H1 (cell line): ENCODE measurements around the gene NFYA. TPM values are rescaled to one million over a fixed set of nuclear protein-coding genes. Genes with fewer than 3 reads are reported as not detected.

ENCODE experiments used
- CTCF ChIA-PET: fragments of 300-600 bp; sonication (Branson Sonifier 250); formaldehyde crosslinking; loops from one replicate; lab custom pipeline; 2021; ENCODE audit not compliant: partially characterized antibody; lab: Charles Lee
- POLR2A ChIA-PET: fragments of 300-600 bp; sonication (Branson Sonifier 250); formaldehyde crosslinking; loops from one replicate; lab custom pipeline; 2021; ENCODE audit warnings: inconsistent platforms; ENCODE audit not compliant: partially characterized antibody; lab: Charles Lee
- DNase-seq, 2 experiments: peaks; one replicate each; pipeline versions ENCODE4 v3.0.0 to v3.0.0-alpha.2; 2010 to 2022; ENCODE audit warnings: low spot score in 2 of 2, low read depth in 1 of 2, mixed read lengths in 1 of 2
- FAIRE-seq: peaks from 2 replicates; lab custom pipeline; 2011; peaks lifted over from hg19 to GRCh38; lab: Jason Lieb, UNC
- H2AFZ ChIP-seq: 2 replicates; pipeline ENCODE4 v1.8.1; 2012; ENCODE audit warnings: low read length, inconsistent platforms
- H2AK5ac ChIP-seq: 2 replicates; pipeline ENCODE4 v1.6.1; 2013; ENCODE audit warnings: low read depth, low read length
- H2BK120ac ChIP-seq: replicated peaks from 2 replicates; pipeline ENCODE3; 2013; ENCODE audit warnings: low read depth, low read length, inconsistent platforms
- H2BK12ac ChIP-seq: 2 replicates; pipeline ENCODE4 v1.6.1; 2013; ENCODE audit warnings: low read depth, low read length
- H2BK15ac ChIP-seq: 2 replicates; pipeline ENCODE4 v1.6.1; 2013; ENCODE audit warnings: low read length
- H2BK20ac ChIP-seq: 2 replicates; pipeline ENCODE4 v1.6.1; 2013; ENCODE audit warnings: low read length
- H2BK5ac ChIP-seq: 2 replicates; pipeline ENCODE4 v1.6.1; 2013; ENCODE audit warnings: low read depth, low read length
- H3K14ac ChIP-seq: 2 replicates; pipeline ENCODE4 v1.6.1; 2013; ENCODE audit warnings: inconsistent platforms; ENCODE audit not compliant: insufficient read length
- H3K18ac ChIP-seq: 2 replicates; pipeline ENCODE4 v1.6.1; 2013; ENCODE audit warnings: low read length; ENCODE audit errors: extremely low read depth
- H3K23ac ChIP-seq: 2 replicates; pipeline ENCODE4 v1.6.1; 2013; ENCODE audit warnings: inconsistent platforms; ENCODE audit not compliant: insufficient read length
- H3K23me2 ChIP-seq: 2 replicates; pipeline ENCODE4 v1.6.1; 2013; ENCODE audit warnings: low read depth, low read length
- H3K27ac ChIP-seq: 2 replicates; pipeline ENCODE4 v1.6.1; 2011; ENCODE audit warnings: low read depth, low read length, inconsistent platforms
- H3K27me3 ChIP-seq, 4 experiments: replicated peaks in 1 of 4; 1 replicate in 1 of 4; 2 replicates in 3 of 4; pipeline versions ENCODE4 v1.6.1 to v1.8.1; 2011 to 2013; ENCODE audit warnings: low read length in 3 of 4, mild to moderate bottlenecking in 3 of 4, inconsistent platforms in 2 of 4, mixed read lengths in 2 of 4, moderate library complexity in 1 of 4; ENCODE audit not compliant: control insufficient read depth in 3 of 4, insufficient read depth in 3 of 4; ENCODE audit errors: extremely low read depth in 1 of 4
- H3K36me3 ChIP-seq, 4 experiments: 2 replicates each; pipeline versions ENCODE4 v1.6.1 to v1.8.1; 2011 to 2013; ENCODE audit warnings: mild to moderate bottlenecking in 4 of 4, low read length in 3 of 4, moderate library complexity in 2 of 4, control low read depth in 1 of 4, inconsistent platforms in 1 of 4; ENCODE audit not compliant: insufficient read depth in 4 of 4, control insufficient read depth in 2 of 4
- H3K4ac ChIP-seq: replicated peaks from 2 replicates; pipeline ENCODE3; 2013; ENCODE audit warnings: low read length, low read depth, mixed read lengths, inconsistent platforms; ENCODE audit not compliant: insufficient read length
- H3K4me1 ChIP-seq, 4 experiments: replicated peaks in 1 of 4; 1 replicate in 1 of 4; 2 replicates in 3 of 4; pipeline versions ENCODE4 v1.6.1 to v1.8.1; 2011 to 2013; ENCODE audit warnings: low read length in 3 of 4, inconsistent platforms in 2 of 4, mixed read lengths in 1 of 4; ENCODE audit not compliant: insufficient read depth in 4 of 4, control insufficient read depth in 3 of 4
- H3K4me2 ChIP-seq, 2 experiments: 2 replicates each; pipeline versions ENCODE4 v1.6.1 to v1.8.1; 2011 to 2013; ENCODE audit warnings: low read depth in 2 of 2, low read length in 2 of 2, control low read depth in 1 of 2, inconsistent platforms in 1 of 2, mild to moderate bottlenecking in 1 of 2; ENCODE audit not compliant: insufficient read depth in 1 of 2
- H3K4me3 ChIP-seq, 4 experiments: fragments of 200-600, 300-600 bp in 1 of 4; sonication (generic), shearing (Covaris generic), sonication (Bioruptor Twin) in 1 of 4; 2 replicates each; pipeline versions ENCODE4 v1.5.1 to v1.8.1; 2011 to 2016; ENCODE audit warnings: low read length in 4 of 4, low read depth in 3 of 4, control low read depth in 2 of 4, inconsistent platforms in 2 of 4, mild to moderate bottlenecking in 2 of 4, mixed read lengths in 1 of 4, moderate library complexity in 1 of 4; ENCODE audit not compliant: insufficient read depth in 2 of 4; ENCODE audit errors: extremely low read depth in 1 of 4
- H3K56ac ChIP-seq: replicated peaks from 2 replicates; pipeline ENCODE3; 2013; ENCODE audit warnings: low read depth, mild to moderate bottlenecking, mixed read lengths, low read length, inconsistent platforms; ENCODE audit not compliant: insufficient read length
- H3K79me1 ChIP-seq: 2 replicates; pipeline ENCODE4 v1.6.1; 2013; ENCODE audit warnings: low read depth, low read length, control low read depth
- H3K79me2 ChIP-seq, 2 experiments: 2 replicates each; pipeline versions ENCODE4 v1.6.1 to v1.8.1; 2012 to 2013; ENCODE audit warnings: low read length in 2 of 2, mild to moderate bottlenecking in 2 of 2, inconsistent platforms in 1 of 2; ENCODE audit not compliant: insufficient read depth in 2 of 2, control insufficient read depth in 1 of 2
- H3K9ac ChIP-seq, 4 experiments: replicated peaks in 1 of 4; 1 replicate in 1 of 4; 2 replicates in 3 of 4; pipeline versions ENCODE4 v1.6.1 to v1.8.1; 2011 to 2013; ENCODE audit warnings: low read depth in 3 of 4, low read length in 3 of 4, control low read depth in 2 of 4, mild to moderate bottlenecking in 2 of 4, moderate library complexity in 2 of 4, inconsistent platforms in 1 of 4; ENCODE audit errors: extremely low read depth in 1 of 4
- H3K9me3 ChIP-seq, 2 experiments: 2 replicates each; pipeline versions ENCODE4 v1.6.1 to v1.8.1; 2012 to 2013; ENCODE audit warnings: mild to moderate bottlenecking in 2 of 2, moderate library complexity in 2 of 2, control low read depth in 1 of 2, inconsistent platforms in 1 of 2, low read depth in 1 of 2, low read length in 1 of 2, mixed read lengths in 1 of 2; ENCODE audit not compliant: insufficient read depth in 2 of 2
- H4K20me1 ChIP-seq, 2 experiments: replicated peaks in 1 of 2; 2 replicates each; pipeline versions ENCODE3 to v1.8.1; 2011 to 2013; ENCODE audit warnings: inconsistent platforms in 2 of 2, low read length in 2 of 2, mild to moderate bottlenecking in 1 of 2; ENCODE audit not compliant: insufficient read depth in 2 of 2, control insufficient read depth in 1 of 2
- H4K5ac ChIP-seq: 2 replicates; pipeline ENCODE4 v1.6.1; 2013; ENCODE audit warnings: low read length, low read depth, mixed read lengths, inconsistent platforms; ENCODE audit not compliant: insufficient read length
- H4K8ac ChIP-seq: 2 replicates; pipeline ENCODE4 v1.8.0; 2013; ENCODE audit warnings: mild to moderate bottlenecking, moderate library complexity, low read length, inconsistent platforms; ENCODE audit not compliant: insufficient read depth; ENCODE audit errors: extremely low read depth
- H4K91ac ChIP-seq: replicated peaks from 2 replicates; pipeline ENCODE3; 2013; ENCODE audit warnings: low read length, mixed read lengths, inconsistent platforms; ENCODE audit not compliant: insufficient read length
- BACH1 ChIP-seq: IDR thresholded peaks from 2 replicates; pipeline ENCODE4 v1.6.1; 2012; ENCODE audit warnings: low read length, improper control_type of control experiment
- BCL11A ChIP-seq, 2 experiments: IDR thresholded peaks; one replicate each; pipeline ENCODE4 v1.6.1; 2011; ENCODE audit warnings: low read depth in 2 of 2, low read length in 2 of 2, mild to moderate bottlenecking in 2 of 2
- JUN ChIP-seq: IDR thresholded peaks from 2 replicates; pipeline ENCODE4 v1.6.1; 2011; ENCODE audit warnings: low read depth, mild to moderate bottlenecking, improper control_type of control experiment, low read length
- KDM1A ChIP-seq: fragments of 200-600, 300-600 bp; sonication (generic); IDR thresholded peaks from 2 replicates; pipeline ENCODE4 v1.7.1; 2016; ENCODE audit warnings: mild to moderate bottlenecking, low read length, borderline replicate concordance
- KDM5A ChIP-seq: fragments of 200-600 bp; IDR thresholded peaks from 2 replicates; pipeline ENCODE4 v1.7.1; 2012; ENCODE audit warnings: mild to moderate bottlenecking, low read length, inconsistent platforms, mixed read lengths
- POLR2A ChIP-seq, 2 experiments: IDR thresholded peaks; 1 replicate in 1 of 2; 2 replicates in 1 of 2; pipeline ENCODE4 v1.6.1; 2011; ENCODE audit warnings: low read depth in 2 of 2, low read length in 2 of 2, mild to moderate bottlenecking in 2 of 2; ENCODE audit errors: control extremely low read depth in 1 of 2
- POU5F1 ChIP-seq: IDR thresholded peaks from 2 replicates; pipeline ENCODE4 v1.6.1; 2011; ENCODE audit warnings: low read depth, mild to moderate bottlenecking, low read length, moderate library complexity
- SRF ChIP-seq: IDR thresholded peaks from 2 replicates; pipeline ENCODE4 v1.6.1; 2011; ENCODE audit warnings: mild to moderate bottlenecking, low read depth, low read length, moderate library complexity
- SUZ12 ChIP-seq: fragments of 200-600 bp; sonication (generic); IDR thresholded peaks from 2 replicates; pipeline ENCODE4 v1.6.1; 2012; ENCODE audit warnings: mild to moderate bottlenecking, inconsistent platforms, low read length, moderate library complexity, mixed read lengths
- TAF1 ChIP-seq: IDR thresholded peaks from 2 replicates; pipeline ENCODE4 v1.6.1; 2011; ENCODE audit warnings: mild to moderate bottlenecking, low read depth, low read length
- TBP ChIP-seq: IDR thresholded peaks from 2 replicates; pipeline ENCODE4 v1.6.1; 2011; ENCODE audit warnings: low read depth, low read length, improper control_type of control experiment
- YY1 ChIP-seq: IDR thresholded peaks from 2 replicates; pipeline ENCODE4 v1.6.1; 2011; ENCODE audit warnings: low read depth, mild to moderate bottlenecking, low read length
- WGBS, 2 experiments: shearing (Covaris generic) in 1 of 2; methylation state at CpG; one replicate each; pipeline versions ENCODE4 v1.1.6 to v1.1.7; 2013 to 2015; ENCODE audit warnings: low lambda C conversion rate in 2 of 2, mixed read lengths in 2 of 2, inconsistent platforms in 1 of 2, low coverage in 1 of 2, missing lambda C conversion rate in 1 of 2; ENCODE audit not compliant: insufficient replicate concordance in 2 of 2, insufficient coverage in 1 of 2, insufficient read length in 1 of 2; ENCODE audit errors: extremely low coverage in 1 of 2, missing lambda C conversion rate in 1 of 2; 5-methylcytosine and 5-hydroxymethylcytosine counted together
- polyA plus RNA-seq, 7 experiments: library from polyadenylated mRNA; depleted of rRNA in 3 of 7; stranded (reverse) in 5 of 7; unstranded in 2 of 7; fragments of >200 nt in 5 of 7; fragments of 200-250 nt in 2 of 7; gene quantifications; 1 replicate in 5 of 7; 2 replicates in 1 of 7; 4 replicates in 1 of 7; pipeline versions ENCODE4 v1.2.1 to v1.2.3, GENCODE V29; 2011 to 2013; ENCODE audit warnings: missing spikeins in 2 of 7, mixed read lengths in 2 of 7
- total RNA-seq: library from RNA; stranded (reverse); fragmentation: NEBNext Ultra II Directional; extraction: Animal tissue kit (Norgen Biotek cat#: 25700); gene quantifications from 2 replicates; pipeline ENCODE4 v1.2.1, GENCODE V29; 2021

NFYA gene
- total and polyA plus RNA-seq, 2 of the 8 experiments (the other 6 are each of a cell fraction or from before 2014, with no cell fraction given) = 19.8 to 33.7 TPM

GRCh38 chr6:41042226-41043055 lies 30.3 kb upstream of the NFYA start, which contains the start of gene TSPO2:
TSPO2 (plus strand) TSS chr6:41042467; CDS start chr6:41042986, 519 bp downstream.
- no peak for FAIRE-seq
- CTCF ChIA-PET = interaction anchor here (0.7 to 6.0 kb wide), 7 partner anchors 10 to 173 kb away, joined by 3 to 80 read pairs (median 4); no protein-coding TSS in a partner anchor
- WGBS, 2 experiments = 87% methylated on average over 10 of the region's 10 CpGs; no CpG with 5 or more reads in 1 of the 2 experiments

More at GRCh38 chr6:41042226-41043055, 30.3 kb upstream of the NFYA start, which contains the start of gene TSPO2:
- H2AFZ ChIP-seq = no peak within 1 kb of the TSS
- no peak within 1 kb of the TSS for H3K4ac ChIP-seq
- no peak within 1 kb of the TSS for H3K9ac ChIP-seq
- no peak within 1 kb of the TSS for H3K23ac ChIP-seq
- no peaks in the 10 kb centered on the region for H3K36me3 ChIP-seq
- H4K5ac ChIP-seq = no peak within 1 kb of the TSS
- TF ChIP-seq KDM5A = no peak
- no peak for TF ChIP-seq SRF
- TF ChIP-seq BCL11A (IDR thresholded peaks at IDR 0.05; ENCODE audit: low read depth in 2 of 2, low read length in 2 of 2) = no peak
- no peak for TF ChIP-seq TAF1
- no peak for TF ChIP-seq POLR2A (IDR thresholded peaks at IDR 0.05; ENCODE audit: control extremely low read depth in 1 of 2, low read depth in 2 of 2, low read length in 2 of 2)
- no peak for TF ChIP-seq POU5F1
- no peak for TF ChIP-seq SUZ12
- TF ChIP-seq JUN = no peak
- TF ChIP-seq TBP = no peak
- TF ChIP-seq KDM1A = no peak
- no peak for TF ChIP-seq YY1
- TF ChIP-seq BACH1 = no peak
- H3K14ac ChIP-seq = no peak within 1 kb of the TSS
- H2BK120ac ChIP-seq = no peak within 1 kb of the TSS
- no peak within 1 kb of the TSS for H3K27ac ChIP-seq
- no peak within 1 kb of the TSS for H3K56ac ChIP-seq
- no peak for DNase-seq
- no peaks in the 10 kb centered on the region for H4K20me1 ChIP-seq
- no peak within 1 kb of the TSS for H3K4me3 ChIP-seq
- H3K4me2 ChIP-seq = no peak within 1 kb of the TSS
- H4K8ac ChIP-seq = no peak within 1 kb of the TSS
- H2BK15ac ChIP-seq = no peak within 1 kb of the TSS
- H3K18ac ChIP-seq = no peak within 1 kb of the TSS
- no peaks in the 10 kb centered on the region for H3K23me2 ChIP-seq
- POLR2A ChIA-PET = interaction anchor here (0.9 kb wide), 1 partner anchor 28 kb away, joined by 3 read pairs; no protein-coding TSS in a partner anchor
- no peak within 1 kb of the TSS for H2BK20ac ChIP-seq
- H2BK5ac ChIP-seq = no peak within 1 kb of the TSS
- no peaks in the 10 kb centered on the region for H3K27me3 ChIP-seq
- H2AK5ac ChIP-seq = no peak within 1 kb of the TSS
- no peaks in the 10 kb centered on the region for H3K79me2 ChIP-seq
- peaks cover 0 to 4% (median 3%) of the 10 kb centered on the region in 4 experiments; a peak in 5 of 7 replicates for H3K4me1 ChIP-seq
- H2BK12ac ChIP-seq = no peak within 1 kb of the TSS
- no peaks in the 10 kb centered on the region for H3K9me3 ChIP-seq
- no peaks in the 10 kb centered on the region for H3K79me1 ChIP-seq
- no peak within 1 kb of the TSS for H4K91ac ChIP-seq
